Activated CD4-positive, alpha-beta T cell treated with anti-CD3 and anti-CD28 coated beads for 36 hours (primary cell): ENCODE measurements around the gene PGAM5. TPM values are rescaled to one million over a fixed set of nuclear protein-coding genes. Genes with fewer than 3 reads are reported as not detected.
A peak's percentile ranks its signal among the peaks of the same experiment; 100 is the strongest.

Source experiments
- ATAC-seq: fragments of 200-7000 bp; cut with Tn5 transposase; one replicate; pipeline ENCODE4 v1.10.0; 2021; ENCODE audit warnings: mild to moderate bottlenecking, moderate library complexity
- CTCF ChIA-PET: fragments of 350-600 bp; sonication (Branson Sonifier 250); formaldehyde crosslinking; loops from one replicate; lab custom pipeline; 2021; ENCODE audit warnings: antibody characterized with exemption; lab: Charles Lee
- POLR2A ChIA-PET: fragments of 350-600 bp; sonication (Branson Sonifier 250); formaldehyde crosslinking; loops from one replicate; lab custom pipeline; 2021; ENCODE audit warnings: antibody characterized with exemption, inconsistent platforms; lab: Charles Lee
- DNase-seq: peaks from one replicate; pipeline ENCODE4 v3.0.0-alpha.2; 2020
- H3K27ac Mint-ChIP-seq: one replicate; pipeline ENCODE4 v1.8.0; 2021; ENCODE audit warnings: mixed read lengths
- H3K27me3 Mint-ChIP-seq: one replicate; pipeline ENCODE4 v1.8.0; 2021; ENCODE audit warnings: mixed read lengths
- H3K36me3 Mint-ChIP-seq: one replicate; pipeline ENCODE4 v1.8.0; 2021; ENCODE audit warnings: low read depth, mixed read lengths
- H3K4me1 Mint-ChIP-seq: one replicate; pipeline ENCODE4 v1.8.0; 2021; ENCODE audit warnings: mixed read lengths
- H3K4me3 Mint-ChIP-seq: one replicate; pipeline ENCODE4 v1.8.0; 2021; ENCODE audit warnings: mild to moderate bottlenecking, moderate library complexity, mixed read lengths
- H3K9me3 Mint-ChIP-seq: one replicate; pipeline ENCODE4 v1.8.0; 2021; ENCODE audit warnings: low read depth, mixed read lengths
- intact Hi-C, 2 experiments: fragments of 100-400 bp; cut with DNase I in 1 of 2; cut with micrococcal nuclease in 1 of 2; formaldehyde crosslinking; loops; one replicate each; pipeline versions ENCODE4 v1.14.2 to v1.15.1; 2022 to 2024; cut with DNase I, micrococcal nuclease
- total RNA-seq, 2 experiments: library from RNA; stranded (reverse); gene quantifications; one replicate each; pipeline ENCODE4 v1.2.3, GENCODE V29; 2021

Gene PGAM5
- total RNA-seq, 2 experiments from 2014 or later, result 65.6 to 74.0 TPM

- Mint-ChIP-seq H3K4me3 (no peak overlapping the region), H3K4me1 (peaks cover 3% of the 10 kb centered on the region), H3K36me3 (peaks cover 64% of the 10 kb centered on the region), H3K27ac (no peak overlapping the region), H3K9me3 (no peaks in the 10 kb centered on the region), H3K27me3 (no peaks in the 10 kb centered on the region)
- ATAC-seq (no peak), DNase-seq (no peak)
- intact Hi-C loops, result no loop called here
- ChIA-PET POLR2A (interaction anchor here (0.6 kb wide), 1 partner anchor 158 kb away, joined by 3 read pairs; no protein-coding TSS in a partner anchor), CTCF (no interaction called here)
These were observed 10.1 kb downstream of the PGAM5 start for GRCh38 chr12:132720606-132721345.

GRCh38 chr12:132723015-132723763, 12.5 kb downstream of the PGAM5 start:
- Mint-ChIP-seq H3K9me3 (no peaks in the 10 kb centered on the region), H3K27ac (peak overlapping the region; percentile 45), H3K36me3 (peaks cover 70% of the 10 kb centered on the region), H3K4me3 (no peak overlapping the region), H3K4me1 (peaks cover 3% of the 10 kb centered on the region), H3K27me3 (no peaks in the 10 kb centered on the region)
- DNase-seq (no peak), ATAC-seq (no peak)
- intact Hi-C loops, result no loop called here
- ChIA-PET CTCF (interaction anchor here (0.7 to 1.1 kb wide), 2 partner anchors 10 to 163 kb away, joined by 3 read pairs; no protein-coding TSS in a partner anchor), POLR2A (no interaction called here)

GRCh38 chr12:132723764-132724140, 13.1 kb downstream of the PGAM5 start:
- no peaks in the 10 kb centered on the region for H3K27me3 Mint-ChIP-seq
- peaks cover 73% of the 10 kb centered on the region for H3K36me3 Mint-ChIP-seq
- intact Hi-C loops, result no loop called here

GRCh38 chr12:132724506-132725241, 14.0 kb downstream of the PGAM5 start:
- Mint-ChIP-seq H3K4me3 (no peak overlapping the region), H3K27ac (no peak overlapping the region), H3K36me3 (peaks cover 70% of the 10 kb centered on the region), H3K27me3 (no peaks in the 10 kb centered on the region), H3K4me1 (peaks cover 3% of the 10 kb centered on the region), H3K9me3 (no peaks in the 10 kb centered on the region)
- no peak for ATAC-seq
- DNase-seq, result no peak
- CTCF ChIA-PET, result no interaction called here
- intact Hi-C loops, result no loop called here
- POLR2A ChIA-PET, result no interaction called here

More at GRCh38 chr12:132723764-132724140, 13.1 kb downstream of the PGAM5 start:
- no peak overlapping the region for H3K4me3 Mint-ChIP-seq
- ChIA-PET POLR2A (no interaction called here), CTCF (no interaction called here)
- H3K27ac Mint-ChIP-seq, result peak overlapping the region; percentile 45
- H3K9me3 Mint-ChIP-seq, result no peaks in the 10 kb centered on the region
- peaks cover 3% of the 10 kb centered on the region for H3K4me1 Mint-ChIP-seq
- DNase-seq, result no peak
- ATAC-seq, result no peak

- Mint-ChIP-seq H3K27ac (no peak overlapping the region), H3K36me3 (peaks cover 74% of the 10 kb centered on the region)
- CTCF ChIA-PET, result no interaction called here
These were observed 15.7 kb downstream of the PGAM5 start for GRCh38 chr12:132726386-132726785.

GRCh38 chr12:132727091-132727794, 16.6 kb downstream of the PGAM5 start:
- Mint-ChIP-seq H3K27me3 (no peaks in the 10 kb centered on the region), H3K4me3 (no peak overlapping the region), H3K36me3 (peaks cover 77% of the 10 kb centered on the region), H3K4me1 (peaks cover 3% of the 10 kb centered on the region), H3K9me3 (no peaks in the 10 kb centered on the region), H3K27ac (no peak overlapping the region)
- ChIA-PET POLR2A (no interaction called here), CTCF (no interaction called here)
- DNase-seq, result no peak
- no peak for ATAC-seq
- intact Hi-C loops, result no loop called here

More at GRCh38 chr12:132726386-132726785, 15.7 kb downstream of the PGAM5 start:
- no peaks in the 10 kb centered on the region for H3K9me3 Mint-ChIP-seq
- ATAC-seq (no peak), DNase-seq (no peak)
- POLR2A ChIA-PET, result no interaction called here
- H3K27me3 Mint-ChIP-seq, result no peaks in the 10 kb centered on the region
- H3K4me3 Mint-ChIP-seq, result no peak overlapping the region
- peaks cover 3% of the 10 kb centered on the region for H3K4me1 Mint-ChIP-seq
- intact Hi-C loops, result no loop called here

- Mint-ChIP-seq H3K4me1 (peaks cover 3% of the 10 kb centered on the region), H3K36me3 (peaks cover 84% of the 10 kb centered on the region), H3K9me3 (no peaks in the 10 kb centered on the region), H3K27ac (no peak overlapping the region), H3K27me3 (no peaks in the 10 kb centered on the region), H3K4me3 (no peak overlapping the region)
- ChIA-PET POLR2A (no interaction called here), CTCF (interaction anchor here (0.8 kb wide), 1 partner anchor 40 kb away, joined by 3 read pairs; no protein-coding TSS in a partner anchor)
- intact Hi-C loops, result no loop called here
- DNase-seq (no peak), ATAC-seq (no peak)
These were observed 17.9 kb downstream of the PGAM5 start for GRCh38 chr12:132728502-132728901.

GRCh38 chr12:132729541-132730320, 19.1 kb downstream of the PGAM5 start:
- Mint-ChIP-seq H3K9me3 (no peaks in the 10 kb centered on the region), H3K27me3 (no peaks in the 10 kb centered on the region), H3K27ac (no peak overlapping the region), H3K36me3 (peaks cover 86% of the 10 kb centered on the region), H3K4me3 (no peak overlapping the region), H3K4me1 (no peaks in the 10 kb centered on the region)
- CTCF ChIA-PET, result interaction anchor here (0.9 kb wide), 1 partner anchor 11 kb away, joined by 3 read pairs; no protein-coding TSS in a partner anchor
- ATAC-seq (no peak), DNase-seq (no peak)
- POLR2A ChIA-PET, result no interaction called here
- intact Hi-C loops, result no loop called here

- Mint-ChIP-seq H3K27me3 (no peaks in the 10 kb centered on the region), H3K4me1 (no peaks in the 10 kb centered on the region), H3K27ac (no peak overlapping the region), H3K9me3 (no peaks in the 10 kb centered on the region), H3K36me3 (peaks cover 86% of the 10 kb centered on the region), H3K4me3 (no peak overlapping the region)
- ATAC-seq (no peak), DNase-seq (no peak)
- intact Hi-C loops, result no loop called here
- ChIA-PET POLR2A (no interaction called here), CTCF (interaction anchor here (0.9 kb wide), 1 partner anchor 11 kb away, joined by 3 read pairs; no protein-coding TSS in a partner anchor)
These were observed 19.7 kb downstream of the PGAM5 start for GRCh38 chr12:132730353-132730752.

GRCh38 chr12:132731574-132731973, 20.9 kb downstream of the PGAM5 start:
- ChIA-PET POLR2A (no interaction called here), CTCF (no interaction called here)
- H3K4me3 Mint-ChIP-seq, result no peak overlapping the region
- no peaks in the 10 kb centered on the region for H3K9me3 Mint-ChIP-seq
- intact Hi-C loops, result no loop called here
- ATAC-seq, result no peak
- H3K36me3 Mint-ChIP-seq, result peaks cover 85% of the 10 kb centered on the region
- no peaks in the 10 kb centered on the region for H3K4me1 Mint-ChIP-seq
- no peaks in the 10 kb centered on the region for H3K27me3 Mint-ChIP-seq
- DNase-seq, result no peak
- H3K27ac Mint-ChIP-seq, result no peak overlapping the region
